Measurements from ENCODE around the gene CD2.

CD2 gene

DNA sequence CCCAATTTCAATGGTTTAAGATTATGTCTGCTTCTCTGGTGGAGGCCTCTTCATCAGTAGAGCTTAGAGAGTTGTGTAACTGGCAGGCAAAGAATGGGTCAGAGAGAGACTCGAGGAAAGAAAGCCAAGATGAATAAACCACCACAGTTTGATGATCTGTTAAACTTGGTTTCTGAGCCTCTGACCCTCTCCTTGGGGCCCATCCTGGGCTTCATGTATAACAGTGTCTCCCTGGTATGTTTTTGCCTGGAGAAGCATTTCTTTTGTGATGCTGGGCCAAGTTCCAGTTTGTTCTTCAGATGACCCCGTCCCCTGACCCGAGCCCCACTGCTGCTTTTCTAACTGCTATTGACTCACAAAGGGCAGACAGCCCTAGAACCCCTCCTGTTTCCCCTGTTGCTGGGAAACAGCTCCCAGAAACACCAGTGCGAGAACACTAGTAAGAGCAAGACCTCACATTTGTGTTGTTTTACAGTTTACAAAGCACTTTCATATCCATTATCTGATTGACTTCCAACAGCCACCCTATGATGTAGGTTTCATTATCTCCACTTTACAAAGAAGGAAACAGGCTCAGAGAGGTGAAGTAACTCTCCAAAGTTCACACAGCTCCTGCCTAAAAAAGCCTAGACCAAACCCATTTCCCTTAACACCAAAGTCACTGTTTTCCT, 9.0 kb downstream of the CD2 start:
- no peak for DNase-seq
- H2BK120ac ChIP-seq (ENCODE audit: low read depth, low read length): no peak overlapping the region
- no peak overlapping the region for H3K27ac ChIP-seq (ENCODE audit: low read depth, low read length)
- H4K8ac ChIP-seq (ENCODE audit: low read depth, low read length): no peak overlapping the region
- H3K79me2 ChIP-seq (ENCODE audit: control insufficient read depth, insufficient read depth, low read length): no peaks in the 10 kb centered on the region
- H3K4ac ChIP-seq (ENCODE audit: low read depth, low read length): no peak overlapping the region
- WGBS (ENCODE audit: extremely low coverage, insufficient coverage, low lambda C conversion rate): no CpG with 5 or more reads among the region's 4 CpGs
- H3K9ac ChIP-seq (ENCODE audit: low read length): no peak overlapping the region
- no peak overlapping the region for H2AK5ac ChIP-seq (ENCODE audit: low read length)
- no peak overlapping the region for H2BK15ac ChIP-seq (replicated peaks; ENCODE audit: low read depth)
- no peak overlapping the region for H3K4me3 ChIP-seq (ENCODE audit: low read length)
- H3K23ac ChIP-seq (ENCODE audit: low read length): no peak overlapping the region
- H3K79me1 ChIP-seq (ENCODE audit: low read length): no peaks in the 10 kb centered on the region
- H3K18ac ChIP-seq (ENCODE audit: low read length): no peak overlapping the region
- no peak overlapping the region for H3K4me2 ChIP-seq (ENCODE audit: low read length)
- no peak overlapping the region for H2BK5ac ChIP-seq (ENCODE audit: low read length)
- no peaks in the 10 kb centered on the region for H3K27me3 ChIP-seq (ENCODE audit: insufficient read depth, low read length, poor library complexity)
- no peaks in the 10 kb centered on the region for H3K36me3 ChIP-seq (ENCODE audit: control insufficient read depth, insufficient read depth, low read length)
- H3K4me1 ChIP-seq (ENCODE audit: control insufficient read depth, low read depth, low read length): no peaks in the 10 kb centered on the region
- H4K5ac ChIP-seq (ENCODE audit: low read length): no peak overlapping the region
- H3K56ac ChIP-seq (ENCODE audit: low read length): no peak overlapping the region

DNA sequence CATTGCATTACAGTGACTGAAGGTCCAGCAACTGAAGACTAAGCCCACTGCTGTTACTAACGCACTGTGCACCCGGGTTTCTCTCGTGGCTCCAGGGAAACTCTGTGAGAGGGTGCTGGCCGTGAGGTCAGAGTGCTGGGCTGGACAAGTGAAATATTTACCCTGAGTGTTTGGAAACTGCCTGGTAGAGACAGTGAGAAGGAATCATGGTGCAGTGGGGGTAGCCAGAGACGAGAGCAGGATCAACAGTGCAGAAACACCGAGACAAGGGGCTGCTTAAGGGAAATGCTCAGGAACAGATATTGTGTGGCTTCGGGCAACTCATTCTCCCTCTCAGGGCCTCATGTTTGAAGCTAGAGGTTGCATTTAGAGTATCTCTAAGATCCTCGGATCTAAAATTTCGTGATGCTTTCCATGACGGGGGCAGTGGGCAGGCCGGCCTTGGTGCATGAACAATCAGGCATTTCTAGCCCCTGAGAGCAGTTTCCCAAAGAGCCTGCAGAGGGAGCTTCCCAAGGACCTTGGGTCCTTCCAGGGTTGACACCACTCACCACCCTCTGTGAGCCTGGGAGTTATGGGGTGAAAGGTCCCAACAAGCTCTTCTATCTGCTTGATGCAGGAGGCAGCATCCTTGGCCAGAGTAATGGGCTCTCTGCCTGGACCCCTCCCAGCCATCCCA, 9.7 kb downstream of the CD2 start:
- Histone ChIP-seq H3K18ac (ENCODE audit: low read length) (no peak overlapping the region), H3K4ac (ENCODE audit: low read depth, low read length) (no peak overlapping the region), H3K4me3 (ENCODE audit: low read length) (no peak overlapping the region), H3K79me1 (ENCODE audit: low read length) (no peaks in the 10 kb centered on the region), H3K9ac (ENCODE audit: low read length) (no peak overlapping the region), H3K36me3 (ENCODE audit: control insufficient read depth, insufficient read depth, low read length) (no peaks in the 10 kb centered on the region), H3K56ac (ENCODE audit: low read length) (no peak overlapping the region), H2BK5ac (ENCODE audit: low read length) (no peak overlapping the region), H2BK15ac (replicated peaks; ENCODE audit: low read depth) (no peak overlapping the region), H3K27me3 (ENCODE audit: insufficient read depth, low read length, poor library complexity) (no peaks in the 10 kb centered on the region), H3K79me2 (ENCODE audit: control insufficient read depth, insufficient read depth, low read length) (no peaks in the 10 kb centered on the region), H3K27ac (ENCODE audit: low read depth, low read length) (no peak overlapping the region), H4K8ac (ENCODE audit: low read depth, low read length) (no peak overlapping the region), H4K5ac (ENCODE audit: low read length) (no peak overlapping the region), H2BK120ac (ENCODE audit: low read depth, low read length) (no peak overlapping the region), H2AK5ac (ENCODE audit: low read length) (no peak overlapping the region), H3K23ac (ENCODE audit: low read length) (no peak overlapping the region), H3K4me2 (ENCODE audit: low read length) (no peak overlapping the region), H3K4me1 (ENCODE audit: control insufficient read depth, low read depth, low read length) (no peaks in the 10 kb centered on the region)
- DNase-seq: peak; percentile 61
- WGBS (ENCODE audit: extremely low coverage, insufficient coverage, low lambda C conversion rate): no CpG with 5 or more reads among the region's 11 CpGs

DNA sequence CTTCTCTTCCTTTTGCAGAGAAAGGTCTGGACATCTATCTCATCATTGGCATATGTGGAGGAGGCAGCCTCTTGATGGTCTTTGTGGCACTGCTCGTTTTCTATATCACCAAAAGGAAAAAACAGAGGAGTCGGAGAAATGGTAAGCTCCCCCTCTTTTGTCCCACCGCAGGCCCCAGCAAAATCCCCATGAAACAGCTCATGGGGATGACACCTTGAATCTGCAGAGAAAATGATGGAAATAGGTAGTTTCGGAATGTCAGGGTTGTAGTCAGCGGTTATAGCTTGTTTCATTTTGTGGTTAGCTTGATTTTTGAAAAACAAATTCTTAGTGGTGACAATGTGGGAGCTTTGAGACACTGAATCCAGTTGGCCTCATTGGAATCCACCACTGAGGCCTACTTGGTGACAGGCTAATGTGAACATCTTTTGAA, 10.3 kb downstream of the CD2 start:
- no peak for DNase-seq
- WGBS (ENCODE audit: extremely low coverage, insufficient coverage, low lambda C conversion rate): no CpG with 5 or more reads among the region's 5 CpGs
- no peak overlapping the region for H4K8ac ChIP-seq (ENCODE audit: low read depth, low read length)

GRCh38 chr1:116764906-116765862, 11.0 kb downstream of the CD2 start:
- WGBS (ENCODE audit: extremely low coverage, insufficient coverage, low lambda C conversion rate): no CpG with 5 or more reads among the region's 15 CpGs
- H3K4me1 ChIP-seq (ENCODE audit: control insufficient read depth, low read depth, low read length): no peaks in the 10 kb centered on the region
- H3K9ac ChIP-seq (ENCODE audit: low read length): no peak overlapping the region
- H3K27ac ChIP-seq (ENCODE audit: low read depth, low read length): no peak overlapping the region
- no peak overlapping the region for H2BK15ac ChIP-seq (replicated peaks; ENCODE audit: low read depth)
- no peak overlapping the region for H4K5ac ChIP-seq (ENCODE audit: low read length)
- H3K4me2 ChIP-seq (ENCODE audit: low read length): no peak overlapping the region
- H3K36me3 ChIP-seq (ENCODE audit: control insufficient read depth, insufficient read depth, low read length): no peaks in the 10 kb centered on the region
- no peak overlapping the region for H3K4me3 ChIP-seq (ENCODE audit: low read length)
- H3K23ac ChIP-seq (ENCODE audit: low read length): no peak overlapping the region
- H2BK120ac ChIP-seq (ENCODE audit: low read depth, low read length): no peak overlapping the region
- H3K79me1 ChIP-seq (ENCODE audit: low read length): no peaks in the 10 kb centered on the region
- no peak overlapping the region for H3K18ac ChIP-seq (ENCODE audit: low read length)
- H3K79me2 ChIP-seq (ENCODE audit: control insufficient read depth, insufficient read depth, low read length): no peaks in the 10 kb centered on the region
- H2BK5ac ChIP-seq (ENCODE audit: low read length): no peak overlapping the region
- no peak overlapping the region for H3K4ac ChIP-seq (ENCODE audit: low read depth, low read length)
- H3K27me3 ChIP-seq (ENCODE audit: insufficient read depth, low read length, poor library complexity): no peaks in the 10 kb centered on the region
- H4K8ac ChIP-seq (ENCODE audit: low read depth, low read length): no peak overlapping the region
- DNase-seq: no peak
- no peak overlapping the region for H2AK5ac ChIP-seq (ENCODE audit: low read length)
- H3K56ac ChIP-seq (ENCODE audit: low read length): no peak overlapping the region

More for the DNA sequence above, 10.3 kb downstream of the CD2 start:
- H3K56ac ChIP-seq (ENCODE audit: low read length): no peak overlapping the region
- H3K4me1 ChIP-seq (ENCODE audit: control insufficient read depth, low read depth, low read length): no peaks in the 10 kb centered on the region
- no peak overlapping the region for H4K5ac ChIP-seq (ENCODE audit: low read length)
- H3K79me2 ChIP-seq (ENCODE audit: control insufficient read depth, insufficient read depth, low read length): no peaks in the 10 kb centered on the region
- H3K79me1 ChIP-seq (ENCODE audit: low read length): no peaks in the 10 kb centered on the region
- H2BK15ac ChIP-seq (replicated peaks; ENCODE audit: low read depth): no peak overlapping the region
- no peak overlapping the region for H2BK120ac ChIP-seq (ENCODE audit: low read depth, low read length)
- H3K4me3 ChIP-seq (ENCODE audit: low read length): no peak overlapping the region
- H3K18ac ChIP-seq (ENCODE audit: low read length): no peak overlapping the region
- no peak overlapping the region for H3K4me2 ChIP-seq (ENCODE audit: low read length)
- H3K4ac ChIP-seq (ENCODE audit: low read depth, low read length): no peak overlapping the region
- no peak overlapping the region for H3K9ac ChIP-seq (ENCODE audit: low read length)
- H3K27me3 ChIP-seq (ENCODE audit: insufficient read depth, low read length, poor library complexity): no peaks in the 10 kb centered on the region
- H3K23ac ChIP-seq (ENCODE audit: low read length): no peak overlapping the region
- no peak overlapping the region for H2BK5ac ChIP-seq (ENCODE audit: low read length)
- H3K27ac ChIP-seq (ENCODE audit: low read depth, low read length): no peak overlapping the region
- no peaks in the 10 kb centered on the region for H3K36me3 ChIP-seq (ENCODE audit: control insufficient read depth, insufficient read depth, low read length)
- H2AK5ac ChIP-seq (ENCODE audit: low read length): no peak overlapping the region

DNA sequence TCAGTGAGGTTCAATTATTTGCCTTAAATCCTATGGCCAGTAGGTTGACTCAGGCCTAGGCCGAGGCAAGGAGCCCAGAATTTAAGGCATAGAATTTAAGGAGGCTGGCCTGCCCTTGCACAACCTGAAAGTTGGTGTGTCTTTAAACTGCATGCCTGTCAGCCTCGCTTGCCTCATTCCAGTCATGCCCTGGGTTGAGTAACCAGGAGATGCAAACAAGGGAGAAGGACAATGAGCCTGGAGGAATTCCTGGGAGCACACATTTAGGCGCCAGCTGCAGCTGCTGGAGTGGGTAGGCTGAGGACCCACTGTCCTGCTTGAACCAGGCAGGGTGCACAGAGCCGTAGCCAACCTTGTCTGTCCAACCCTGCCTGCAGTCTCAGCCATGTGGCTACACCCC, 11.7 kb downstream of the CD2 start:
- Histone ChIP-seq H3K27me3 (ENCODE audit: insufficient read depth, low read length, poor library complexity) (no peaks in the 10 kb centered on the region), H3K18ac (ENCODE audit: low read length) (no peak overlapping the region), H3K9ac (ENCODE audit: low read length) (no peak overlapping the region), H3K4me3 (ENCODE audit: low read length) (no peak overlapping the region), H4K8ac (ENCODE audit: low read depth, low read length) (no peak overlapping the region), H3K56ac (ENCODE audit: low read length) (no peak overlapping the region), H3K4ac (ENCODE audit: low read depth, low read length) (no peak overlapping the region), H3K79me1 (ENCODE audit: low read length) (no peaks in the 10 kb centered on the region), H2BK15ac (replicated peaks; ENCODE audit: low read depth) (no peak overlapping the region), H3K23ac (ENCODE audit: low read length) (no peak overlapping the region), H2BK5ac (ENCODE audit: low read length) (no peak overlapping the region), H3K36me3 (ENCODE audit: control insufficient read depth, insufficient read depth, low read length) (no peaks in the 10 kb centered on the region), H3K4me2 (ENCODE audit: low read length) (no peak overlapping the region), H3K79me2 (ENCODE audit: control insufficient read depth, insufficient read depth, low read length) (no peaks in the 10 kb centered on the region), H3K4me1 (ENCODE audit: control insufficient read depth, low read depth, low read length) (no peaks in the 10 kb centered on the region), H4K5ac (ENCODE audit: low read length) (no peak overlapping the region), H2BK120ac (ENCODE audit: low read depth, low read length) (no peak overlapping the region), H3K27ac (ENCODE audit: low read depth, low read length) (no peak overlapping the region), H2AK5ac (ENCODE audit: low read length) (no peak overlapping the region)
- whole genome bisulfite sequencing (ENCODE audit: extremely low coverage, insufficient coverage, low lambda C conversion rate): no CpG with 5 or more reads among the region's 4 CpGs
- DNase-seq: peak; percentile 16

Data from mesendoderm (in vitro differentiated cells).